CD1c-positive myeloid dendritic cell (primary cell): Measurements from ENCODE around the gene REEP3.

Experiments
- DNase-seq: peaks from one replicate; pipeline ENCODE4 v3.0.0-alpha.2; 2016; ENCODE audit errors: extremely low spot score

REEP3 gene

GRCh38 chr10:63665670-63666134, 144.5 kb downstream of the REEP3 start:
- no peak for DNase-seq

DNA sequence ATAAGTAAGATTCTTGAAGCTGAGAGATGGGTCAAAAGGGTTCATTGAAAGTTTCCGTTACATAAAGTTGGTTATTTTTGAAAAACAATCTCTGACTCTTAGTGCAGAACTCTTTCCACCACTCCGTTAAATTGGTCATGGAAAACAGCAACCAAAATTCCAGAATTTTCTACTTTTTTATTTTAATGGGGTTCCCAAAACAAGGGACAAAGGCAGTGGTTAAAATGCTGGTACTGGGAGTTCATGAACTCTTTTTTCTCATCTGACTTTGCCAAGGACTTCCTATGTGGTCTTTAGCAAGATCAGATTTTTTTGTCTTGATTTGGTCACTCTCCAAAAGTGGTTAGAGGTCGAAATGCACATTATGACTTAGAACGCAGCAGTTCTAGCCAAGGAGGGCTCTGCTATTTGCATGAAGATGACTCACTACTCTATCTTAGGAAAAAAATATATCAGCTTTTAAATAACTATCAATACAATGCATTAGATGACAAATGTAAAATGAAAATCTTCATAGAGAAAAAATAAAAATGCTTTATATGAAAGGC, 145.7 kb downstream of the REEP3 start:
- DNase-seq = no peak

- no peak for DNase-seq
Measured at GRCh38 chr10:63667596-63668480, 146.6 kb downstream of the REEP3 start.

- peak; percentile 4 for DNase-seq
Measured at GRCh38 chr10:63670291-63670898, 149.2 kb downstream of the REEP3 start.

GRCh38 chr10:63671317-63671937, 150.2 kb downstream of the REEP3 start:
- no peak for DNase-seq

- DNase-seq = no peak
Measured at GRCh38 chr10:63672491-63672890, 151.3 kb downstream of the REEP3 start.

- no peak for DNase-seq
Measured at GRCh38 chr10:63673246-63673645, 152.0 kb downstream of the REEP3 start.

- DNase-seq = no peak
Measured at GRCh38 chr10:63673846-63674245, 152.6 kb downstream of the REEP3 start.
